IPS DF 6.9 (cell line): ENCODE data around the gene SYNGAP1.

ENCODE experiments used
- DNase-seq: peaks from one replicate; pipeline ENCODE4 v3.0.0-alpha.2; 2013; ENCODE audit warnings: low read depth, low spot score
- H3K27ac ChIP-seq: one replicate; pipeline ENCODE4 v1.5.1; 2013; ENCODE audit warnings: low read length, control low read depth
- H3K27me3 ChIP-seq: 2 replicates; pipeline ENCODE4 v1.6.1; 2013; ENCODE audit warnings: mild to moderate bottlenecking, low read length; ENCODE audit not compliant: control insufficient read depth, insufficient read depth
- H3K36me3 ChIP-seq: 2 replicates; pipeline ENCODE4 v1.6.1; 2013; ENCODE audit warnings: low read length; ENCODE audit not compliant: control insufficient read depth, insufficient read depth
- H3K4me1 ChIP-seq: 2 replicates; pipeline ENCODE4 v1.6.1; 2013; ENCODE audit warnings: low read length; ENCODE audit not compliant: control insufficient read depth, insufficient read depth
- H3K4me3 ChIP-seq: 2 replicates; pipeline ENCODE4 v1.5.1; 2013; ENCODE audit warnings: mild to moderate bottlenecking, low read length
- H3K9me3 ChIP-seq: 2 replicates; pipeline ENCODE4 v1.6.1; 2013; ENCODE audit warnings: low read length, inconsistent platforms; ENCODE audit not compliant: control insufficient read depth, insufficient read depth
- WGBS: extraction: QIAGEN DNeasy Blood & Tissue Kit; methylation state at CpG from one replicate; pipeline ENCODE4 v1.1.7; 2013; ENCODE audit warnings: mixed read lengths, missing lambda C conversion rate; ENCODE audit not compliant: insufficient read length, insufficient coverage; 5-methylcytosine and 5-hydroxymethylcytosine counted together

Gene SYNGAP1

GRCh38 chr6:33414592-33415271 lies 5.1 kb upstream of the SYNGAP1 start:
- Histone ChIP-seq H3K27me3 (no peaks in the 10 kb centered on the region), H3K4me1 (peaks cover 1% of the 10 kb centered on the region; the same call in 1 of the 2 replicates), H3K27ac (no peak overlapping the region), H3K36me3 (peaks cover 9% of the 10 kb centered on the region; the same call in 1 of the 2 replicates), H3K4me3 (no peak overlapping the region), H3K9me3 (no peaks in the 10 kb centered on the region)
- WGBS, result no CpG with 5 or more reads among the region's 12 CpGs
- no peak for DNase-seq

- H3K4me3 ChIP-seq, result no peak overlapping the region
These were observed 4.0 kb upstream of the SYNGAP1 start for GRCh38 chr6:33415831-33416230.

GRCh38 chr6:33416386-33417127 lies 3.3 kb upstream of the SYNGAP1 start:
- peaks cover 9% of the 10 kb centered on the region; the same call in 1 of the 2 replicates for H3K36me3 ChIP-seq
- H3K9me3 ChIP-seq, result no peaks in the 10 kb centered on the region
- H3K27ac ChIP-seq, result no peak overlapping the region
- WGBS, result no CpG with 5 or more reads among the region's 12 CpGs
- no peaks in the 10 kb centered on the region for H3K27me3 ChIP-seq
- H3K4me1 ChIP-seq, result peaks cover 1% of the 10 kb centered on the region; the same call in 1 of the 2 replicates
- DNase-seq, result no peak
- peak overlapping the region; percentile 86; the same call in 1 of the 2 replicates for H3K4me3 ChIP-seq

More at GRCh38 chr6:33415831-33416230, 4.0 kb upstream of the SYNGAP1 start:
- WGBS, result no CpG with 5 or more reads among the region's 9 CpGs
- no peaks in the 10 kb centered on the region for H3K9me3 ChIP-seq
- H3K27ac ChIP-seq, result no peak overlapping the region
- H3K4me1 ChIP-seq, result peaks cover 1% of the 10 kb centered on the region; the same call in 1 of the 2 replicates
- no peak for DNase-seq
- H3K27me3 ChIP-seq, result no peaks in the 10 kb centered on the region
- H3K36me3 ChIP-seq, result peaks cover 9% of the 10 kb centered on the region; the same call in 1 of the 2 replicates

- no peak overlapping the region for H3K27ac ChIP-seq
- peaks cover 9% of the 10 kb centered on the region; the same call in 1 of the 2 replicates for H3K36me3 ChIP-seq
- DNase-seq, result no peak
- peaks cover 1% of the 10 kb centered on the region; the same call in 1 of the 2 replicates for H3K4me1 ChIP-seq
- H3K4me3 ChIP-seq, result peak overlapping the region; percentile 86
- no CpG with 5 or more reads among the region's 25 CpGs for WGBS
- H3K9me3 ChIP-seq, result no peaks in the 10 kb centered on the region
- H3K27me3 ChIP-seq, result no peaks in the 10 kb centered on the region
These were observed 2.5 kb upstream of the SYNGAP1 start for GRCh38 chr6:33417128-33417902.

DNA sequence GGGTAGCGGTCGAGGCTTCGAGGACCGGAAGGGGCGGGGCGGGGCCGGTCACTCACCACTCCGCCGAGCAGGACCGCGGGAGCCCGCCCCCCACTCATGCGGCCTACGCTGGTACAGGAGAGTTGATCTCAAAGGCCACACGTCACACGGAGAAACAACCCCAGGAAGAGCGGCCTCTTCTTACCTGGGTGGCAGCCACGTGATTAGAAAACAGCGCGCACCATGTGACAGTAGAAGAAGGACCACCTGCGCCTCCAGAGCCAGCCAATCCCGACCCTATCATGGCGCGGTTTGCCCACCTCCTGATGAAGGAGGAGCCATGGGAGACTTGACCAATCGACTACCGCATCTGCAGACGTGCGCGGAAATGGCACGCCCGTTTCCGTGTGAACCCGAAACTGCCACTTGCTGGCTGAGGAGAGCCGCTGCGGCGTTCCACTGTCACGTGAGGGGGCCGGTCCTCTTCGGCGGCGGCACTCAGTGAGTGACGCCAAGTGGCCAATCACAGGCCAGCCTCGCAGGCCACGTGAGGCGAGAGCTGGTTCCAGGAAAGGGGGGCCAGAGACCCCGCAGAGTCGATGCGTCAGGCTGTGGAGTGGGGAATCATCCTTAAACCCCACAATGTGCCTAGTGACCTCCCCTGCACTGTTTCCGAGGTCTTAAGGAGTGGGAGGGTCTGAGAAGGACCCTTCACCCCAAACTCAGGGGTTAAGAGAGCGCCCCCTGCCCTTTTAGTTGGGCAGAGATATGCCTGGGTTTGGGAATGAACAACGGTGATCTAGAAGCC lies 1.8 kb upstream of the SYNGAP1 start, which contains the start of gene CUTA:
Gene CUTA, minus strand, starts transcription at position 205 of the 787 bp plus-strand sequence. Its CDS starts 107 bp downstream, at position 98.
- H3K9me3 ChIP-seq, result no peaks in the 10 kb centered on the region
- no peaks in the 10 kb centered on the region for H3K27me3 ChIP-seq
- no CpG with 5 or more reads among the region's 51 CpGs for WGBS
- peak; percentile 99 for DNase-seq
- H3K4me1 ChIP-seq, result peaks cover 1% of the 10 kb centered on the region; the same call in 1 of the 2 replicates
- H3K4me3 ChIP-seq, result peak within 1 kb of the TSS; percentile 86
- H3K36me3 ChIP-seq, result peaks cover 8% of the 10 kb centered on the region; the same call in 1 of the 2 replicates
- H3K27ac ChIP-seq, result no peak within 1 kb of the TSS

GRCh38 chr6:33418690-33419291 lies 1.1 kb upstream of the SYNGAP1 start:
- DNase-seq, result no peak
- Histone ChIP-seq H3K4me3 (peak overlapping the region; percentile 19; the same call in 1 of the 2 replicates), H3K9me3 (no peaks in the 10 kb centered on the region), H3K4me1 (peaks cover 1% of the 10 kb centered on the region; the same call in 1 of the 2 replicates), H3K36me3 (peaks cover 7% of the 10 kb centered on the region; the same call in 1 of the 2 replicates), H3K27me3 (no peaks in the 10 kb centered on the region), H3K27ac (no peak overlapping the region)
- no CpG with 5 or more reads among the region's 8 CpGs for WGBS

- Histone ChIP-seq H3K27ac (no peak overlapping the region), H3K36me3 (0 out of 2 replicates have a peak, but pooled peaks cover 4% of the 10 kb centered on the region), H3K4me3 (peak overlapping the region; percentile 49; the same call in 1 of the 2 replicates), H3K4me1 (peaks cover 1% of the 10 kb centered on the region; the same call in 1 of the 2 replicates), H3K27me3 (no peaks in the 10 kb centered on the region), H3K9me3 (no peaks in the 10 kb centered on the region)
- DNase-seq, result no peak
- 100% methylated on average over 2 of the region's 6 CpGs for WGBS
These were observed 852 bp downstream of the SYNGAP1 start for GRCh38 chr6:33420491-33421343.

GRCh38 chr6:33421344-33421643 lies 1.4 kb downstream of the SYNGAP1 start:
- no peak overlapping the region for H3K4me3 ChIP-seq
- no CpG with 5 or more reads among the region's 2 CpGs for WGBS

More at GRCh38 chr6:33421344-33421643, 1.4 kb downstream of the SYNGAP1 start:
- Histone ChIP-seq H3K27me3 (no peaks in the 10 kb centered on the region), H3K4me1 (peaks cover 1% of the 10 kb centered on the region; the same call in 1 of the 2 replicates), H3K9me3 (no peaks in the 10 kb centered on the region), H3K27ac (no peak overlapping the region), H3K36me3 (0 out of 2 replicates have a peak, but pooled peaks cover 4% of the 10 kb centered on the region)
- DNase-seq, result no peak
